Liver (tissue), 9 donors: ENCODE measurements around the gene IP6K1. TPM values are rescaled to one million over a fixed set of nuclear protein-coding genes. Genes with fewer than 3 reads are reported as not detected.
A peak's percentile ranks its signal among the peaks of the same experiment; 100 is the strongest.

ENCODE experiments used
- DNase-seq: peaks from one replicate; pipeline ENCODE4 v3.0.0-alpha.2; 2017; ENCODE audit warnings: low spot score
- H3K27ac ChIP-seq, 2 donors: one replicate each; pipeline ENCODE4 v1.7.0; 2013; ENCODE audit warnings: inconsistent platforms in 2 of 2, low read length in 2 of 2, control low read depth in 1 of 2, low read depth in 1 of 2, mild to moderate bottlenecking in 1 of 2
- H3K27me3 ChIP-seq, 4 donors: one replicate each; pipeline versions ENCODE4 v1.6.1 to v1.7.0; 2013; ENCODE audit warnings: low read length in 3 of 4, inconsistent platforms in 1 of 4, mild to moderate bottlenecking in 1 of 4, moderate library complexity in 1 of 4; ENCODE audit not compliant: control insufficient read depth in 4 of 4, insufficient read depth in 4 of 4
- H3K36me3 ChIP-seq, 4 donors: one replicate each; pipeline versions ENCODE4 v1.6.1 to v1.7.0; 2013; ENCODE audit warnings: low read length in 3 of 4, mild to moderate bottlenecking in 3 of 4, low read depth in 1 of 4, moderate library complexity in 1 of 4; ENCODE audit not compliant: control insufficient read depth in 4 of 4, insufficient read depth in 3 of 4
- H3K4me1 ChIP-seq, 4 donors: one replicate each; pipeline versions ENCODE4 v1.6.1 to v1.7.0; 2013; ENCODE audit warnings: low read length in 3 of 4, mild to moderate bottlenecking in 3 of 4, moderate library complexity in 1 of 4; ENCODE audit not compliant: control insufficient read depth in 4 of 4, insufficient read depth in 4 of 4
- H3K4me3 ChIP-seq, 3 donors: one replicate each; pipeline versions ENCODE4 v1.6.1 to v1.7.0; 2013; ENCODE audit warnings: low read length in 3 of 3, control low read depth in 1 of 3, low read depth in 1 of 3, mild to moderate bottlenecking in 1 of 3
- H3K9ac ChIP-seq, 2 donors: one replicate each; pipeline ENCODE4 v1.7.0; 2013; ENCODE audit warnings: low read length in 2 of 2, mild to moderate bottlenecking in 2 of 2, moderate library complexity in 2 of 2, control low read depth in 1 of 2, low read depth in 1 of 2
- H3K9me3 ChIP-seq, 4 donors: one replicate each; pipeline versions ENCODE4 v1.6.1 to v1.7.0; 2013; ENCODE audit warnings: low read length in 3 of 4; ENCODE audit not compliant: control insufficient read depth in 4 of 4
- CTCF ChIP-seq: fragments of 150-350 bp; IDR thresholded peaks from 2 replicates; pipeline ENCODE4 v1.5.1; 2017; ENCODE audit warnings: improper control_type of control experiment, low read depth, low read length; ENCODE audit not compliant: missing input control
- EGR1 ChIP-seq, 2 donors: IDR thresholded peaks; 2 replicates each; pipeline ENCODE4 v1.6.1; 2016 to 2018; ENCODE audit warnings: antibody characterized with exemption in 2 of 2, low read depth in 2 of 2
- FOXA1 ChIP-seq: IDR thresholded peaks from 2 replicates; pipeline ENCODE4 v1.6.1; 2016; ENCODE audit warnings: antibody characterized with exemption
- FOXA2 ChIP-seq: IDR thresholded peaks from 2 replicates; pipeline ENCODE4 v1.6.1; 2016; ENCODE audit warnings: antibody characterized with exemption
- GABPA ChIP-seq, 2 donors: IDR thresholded peaks in 1 of 2; conservative IDR thresholded peaks in 1 of 2; 2 replicates each; pipeline ENCODE4 v1.6.1; 2016; ENCODE audit warnings: antibody characterized with exemption in 2 of 2, mild to moderate bottlenecking in 1 of 2, moderate library complexity in 1 of 2
- HNF4A ChIP-seq, 2 donors: conservative IDR thresholded peaks; 2 replicates each; pipeline ENCODE4 v1.6.1; 2016; ENCODE audit warnings: antibody characterized with exemption in 2 of 2, mild to moderate bottlenecking in 2 of 2
- HNF4G ChIP-seq: IDR thresholded peaks from 2 replicates; pipeline ENCODE4 v1.6.1; 2016; ENCODE audit warnings: antibody characterized with exemption
- JUND ChIP-seq, 2 donors: IDR thresholded peaks; 2 replicates each; pipeline ENCODE4 v1.6.1; 2016; ENCODE audit warnings: antibody characterized with exemption in 2 of 2
- NR2F2 ChIP-seq: IDR thresholded peaks from 2 replicates; pipeline ENCODE4 v1.6.1; 2016; ENCODE audit warnings: antibody characterized with exemption
- RAD21 ChIP-seq, 2 donors: IDR thresholded peaks; 2 replicates each; pipeline ENCODE4 v1.6.1; 2016; ENCODE audit warnings: antibody characterized with exemption in 2 of 2, mild to moderate bottlenecking in 2 of 2
- RXRA ChIP-seq, 2 donors: IDR thresholded peaks; 2 replicates each; pipeline ENCODE4 v1.6.1; 2017 to 2018; ENCODE audit warnings: antibody characterized with exemption in 2 of 2, mild to moderate bottlenecking in 1 of 2
- SP1 ChIP-seq: IDR thresholded peaks from 2 replicates; pipeline ENCODE4 v1.6.1; 2018; ENCODE audit warnings: antibody characterized with exemption, mild to moderate bottlenecking
- TAF1 ChIP-seq: conservative IDR thresholded peaks from 2 replicates; pipeline ENCODE4 v1.6.1; 2016; ENCODE audit warnings: antibody characterized with exemption, mild to moderate bottlenecking
- YY1 ChIP-seq: IDR thresholded peaks from 2 replicates; pipeline ENCODE4 v1.6.1; 2016; ENCODE audit warnings: antibody characterized with exemption, mild to moderate bottlenecking
- WGBS: extraction: QIAGEN DNeasy Blood & Tissue Kit; methylation state at CpG from one replicate; pipeline ENCODE4 v1.1.7; 2013; 5-methylcytosine and 5-hydroxymethylcytosine counted together
- polyA plus RNA-seq, 2 donors: library from polyadenylated mRNA; stranded (reverse) in 1 of 2; unstranded in 1 of 2; fragments of 200-250 nt in 1 of 2; fragments of >200 nt in 1 of 2; fragmentation: Nextera tagmentation in 1 of 2; extraction: Ambion mirVana in 1 of 2; gene quantifications; one replicate each; pipeline versions ENCODE4 v1.2.1 to v1.2.3, GENCODE V29; 2013 to 2015
- total RNA-seq, 2 donors: library from RNA; depleted of rRNA; stranded (reverse); fragments of >200 nt; gene quantifications; one replicate each; pipeline ENCODE4 v1.2.3, GENCODE V29; 2014
- TF ChIP-seq, protein P1 (sequence below): IDR thresholded peaks from 2 replicates; pipeline ENCODE4 v1.6.1; 2016; ENCODE audit warnings: antibody characterized with exemption, mild to moderate bottlenecking
- TF ChIP-seq, protein P2 (sequence below): IDR thresholded peaks from 2 replicates; pipeline ENCODE4 v1.6.1; 2016; ENCODE audit warnings: antibody characterized with exemption
- TF ChIP-seq, protein P3 (sequence below): IDR thresholded peaks from 2 replicates; pipeline ENCODE4 v1.6.1; 2016; ENCODE audit warnings: antibody characterized with exemption
- donor health status: healthy.
- donor health status: healthy.
- donor health status: healthy.
- donor health status: healthy.
- donor health status: healthy.

The IP6K1 gene
- total and polyA plus RNA-seq, 4 donors, result 6.6 to 32.3 (median 18.1) TPM

DNA sequence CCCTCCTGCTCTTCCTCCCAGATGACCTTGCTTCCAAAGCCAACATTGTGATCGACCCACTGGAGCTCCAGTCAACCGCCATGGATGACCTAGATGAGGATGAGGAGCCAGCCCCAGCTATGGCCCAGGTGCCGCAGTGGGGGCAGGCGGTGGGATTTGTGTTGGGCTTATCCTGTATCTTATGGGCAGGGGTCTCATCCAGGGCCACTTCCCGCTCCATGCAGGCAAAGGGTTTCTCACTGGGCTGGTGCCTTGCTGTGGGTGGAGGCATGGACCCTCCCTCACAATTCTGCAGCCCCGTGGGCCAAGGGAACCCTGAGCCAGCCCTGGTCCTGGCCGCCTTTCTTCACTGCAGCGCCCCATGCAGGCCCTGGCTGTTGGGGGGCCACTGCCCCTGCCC is 81.7 kb downstream of the IP6K1 start:
- H3K9me3 ChIP-seq, result no peaks in the 10 kb centered on the region
- no peak overlapping the region for H3K27ac ChIP-seq
- 91% methylated on average over 8 of the region's 8 CpGs for WGBS
- H3K27me3 ChIP-seq, result no peaks in the 10 kb centered on the region
- TF ChIP-seq, protein P1, sequence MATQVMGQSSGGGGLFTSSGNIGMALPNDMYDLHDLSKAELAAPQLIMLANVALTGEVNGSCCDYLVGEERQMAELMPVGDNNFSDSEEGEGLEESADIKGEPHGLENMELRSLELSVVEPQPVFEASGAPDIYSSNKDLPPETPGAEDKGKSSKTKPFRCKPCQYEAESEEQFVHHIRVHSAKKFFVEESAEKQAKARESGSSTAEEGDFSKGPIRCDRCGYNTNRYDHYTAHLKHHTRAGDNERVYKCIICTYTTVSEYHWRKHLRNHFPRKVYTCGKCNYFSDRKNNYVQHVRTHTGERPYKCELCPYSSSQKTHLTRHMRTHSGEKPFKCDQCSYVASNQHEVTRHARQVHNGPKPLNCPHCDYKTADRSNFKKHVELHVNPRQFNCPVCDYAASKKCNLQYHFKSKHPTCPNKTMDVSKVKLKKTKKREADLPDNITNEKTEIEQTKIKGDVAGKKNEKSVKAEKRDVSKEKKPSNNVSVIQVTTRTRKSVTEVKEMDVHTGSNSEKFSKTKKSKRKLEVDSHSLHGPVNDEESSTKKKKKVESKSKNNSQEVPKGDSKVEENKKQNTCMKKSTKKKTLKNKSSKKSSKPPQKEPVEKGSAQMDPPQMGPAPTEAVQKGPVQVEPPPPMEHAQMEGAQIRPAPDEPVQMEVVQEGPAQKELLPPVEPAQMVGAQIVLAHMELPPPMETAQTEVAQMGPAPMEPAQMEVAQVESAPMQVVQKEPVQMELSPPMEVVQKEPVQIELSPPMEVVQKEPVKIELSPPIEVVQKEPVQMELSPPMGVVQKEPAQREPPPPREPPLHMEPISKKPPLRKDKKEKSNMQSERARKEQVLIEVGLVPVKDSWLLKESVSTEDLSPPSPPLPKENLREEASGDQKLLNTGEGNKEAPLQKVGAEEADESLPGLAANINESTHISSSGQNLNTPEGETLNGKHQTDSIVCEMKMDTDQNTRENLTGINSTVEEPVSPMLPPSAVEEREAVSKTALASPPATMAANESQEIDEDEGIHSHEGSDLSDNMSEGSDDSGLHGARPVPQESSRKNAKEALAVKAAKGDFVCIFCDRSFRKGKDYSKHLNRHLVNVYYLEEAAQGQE, result no peak
- TF ChIP-seq RXRA (IDR thresholded peaks at IDR 0.05) (no peak), SP1 (no peak), HNF4A (conservative IDR thresholded peaks at IDR 0.05) (no peak), TAF1 (no peak), HNF4G (no peak), GABPA (IDR thresholded peaks at IDR 0.05 in 1 of 2, conservative IDR thresholded peaks at IDR 0.05 in 1 of 2) (no peak)
- TF ChIP-seq, protein P2, sequence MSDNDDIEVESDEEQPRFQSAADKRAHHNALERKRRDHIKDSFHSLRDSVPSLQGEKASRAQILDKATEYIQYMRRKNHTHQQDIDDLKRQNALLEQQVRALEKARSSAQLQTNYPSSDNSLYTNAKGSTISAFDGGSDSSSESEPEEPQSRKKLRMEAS, result no peak
- TF ChIP-seq, protein P3, sequence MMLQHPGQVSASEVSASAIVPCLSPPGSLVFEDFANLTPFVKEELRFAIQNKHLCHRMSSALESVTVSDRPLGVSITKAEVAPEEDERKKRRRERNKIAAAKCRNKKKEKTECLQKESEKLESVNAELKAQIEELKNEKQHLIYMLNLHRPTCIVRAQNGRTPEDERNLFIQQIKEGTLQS, result no peak
- H3K36me3 ChIP-seq, result peaks cover 22 to 81% (median 44%) of the 10 kb centered on the region in 4 donors
- H3K4me3 ChIP-seq, result no peak overlapping the region
- H3K9ac ChIP-seq, result no peak overlapping the region
- no peak for DNase-seq
- H3K4me1 ChIP-seq, result no peaks in the 10 kb centered on the region

DNA sequence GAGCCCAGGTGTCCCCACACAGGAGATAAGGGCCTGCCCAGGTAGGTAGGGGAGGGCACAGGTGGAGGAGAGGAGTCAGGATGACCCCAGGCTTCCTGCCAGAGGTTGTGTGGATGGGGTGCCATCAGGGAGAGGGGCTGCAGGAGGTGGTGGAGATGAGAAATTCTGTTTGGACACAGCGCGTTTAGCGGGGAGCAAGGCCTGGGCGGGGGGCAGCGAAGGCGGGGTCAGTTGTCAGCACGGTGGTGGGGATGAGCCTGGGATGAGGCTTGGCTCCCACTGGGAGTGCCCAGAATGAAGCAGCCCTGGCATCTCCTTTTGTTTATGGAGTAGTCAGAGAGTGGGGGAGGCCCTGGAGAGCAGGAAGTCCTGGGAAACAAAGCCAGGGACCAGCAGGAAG is 82.4 kb downstream of the IP6K1 start:
- no peak for DNase-seq
- Histone ChIP-seq H3K9ac (no peak overlapping the region), H3K4me1 (no peaks in the 10 kb centered on the region), H3K27ac (no peak overlapping the region), H3K9me3 (no peaks in the 10 kb centered on the region), H3K4me3 (no peak overlapping the region), H3K36me3 (peaks cover 25 to 87% (median 44%) of the 10 kb centered on the region in 4 donors), H3K27me3 (no peaks in the 10 kb centered on the region)
- WGBS, result 94% methylated on average over 7 of the region's 7 CpGs
- TF ChIP-seq NR2F2, result no peak

- WGBS, result 64% methylated on average over 14 of the region's 14 CpGs
- H3K4me3 ChIP-seq, result no peak overlapping the region
- H3K9ac ChIP-seq, result no peak overlapping the region
- DNase-seq, result peak; percentile 75
- H3K36me3 ChIP-seq, result peaks cover 26 to 89% (median 46%) of the 10 kb centered on the region in 4 donors
- no peaks in the 10 kb centered on the region for H3K27me3 ChIP-seq
- H3K4me1 ChIP-seq, result no peaks in the 10 kb centered on the region
- TF ChIP-seq SP1 (no peak), RAD21 (IDR thresholded peaks at IDR 0.05) (peak; percentile 78 to 90), FOXA1 (no peak), RXRA (IDR thresholded peaks at IDR 0.05) (no peak), NR2F2 (no peak), CTCF (peak; percentile 71), YY1 (no peak), HNF4A (conservative IDR thresholded peaks at IDR 0.05) (no peak), TAF1 (no peak), GABPA (IDR thresholded peaks at IDR 0.05 in 1 of 2, conservative IDR thresholded peaks at IDR 0.05 in 1 of 2) (no peak), JUND (IDR thresholded peaks at IDR 0.05) (no peak), FOXA2 (no peak), EGR1 (IDR thresholded peaks at IDR 0.05; ENCODE audit: low read depth in 2 of 2) (no peak)
- TF ChIP-seq, protein P3, result no peak
- TF ChIP-seq, protein P1, result no peak
- no peak overlapping the region for H3K27ac ChIP-seq
- H3K9me3 ChIP-seq, result no peaks in the 10 kb centered on the region
Measured at GRCh38 chr3:49703443-49703927, 82.9 kb downstream of the IP6K1 start.
